Panc1 (cell line): Measurements from ENCODE around the gene PAX2. TPM values are rescaled to one million over a fixed set of nuclear protein-coding genes. Genes with fewer than 3 reads are reported as not detected.

Source experiments
- ATAC-seq: fragments of 200-7000 bp; cut with Tn5 transposase; 2 replicates; pipeline ENCODE4 v1.9.1; 2020; ENCODE audit warnings: mild to moderate bottlenecking, moderate library complexity
- BruUV-seq: library from RNA; stranded (reverse); fragments of 400-500 nt; replicated peaks from 2 replicates; lab custom pipeline; 2021; lab: Mats Ljungman, UMichigan
- CTCF ChIA-PET: fragments of 300-600 bp; sonication (Branson Sonifier 250); formaldehyde crosslinking; loops from one replicate; lab custom pipeline; 2022; ENCODE audit warnings: antibody characterized with exemption; lab: Charles Lee
- POLR2A ChIA-PET: fragments of 300-600 bp; sonication (Branson Sonifier 250); formaldehyde crosslinking; loops from one replicate; lab custom pipeline; 2022; ENCODE audit warnings: antibody characterized with exemption; lab: Charles Lee
- DNase-seq: peaks from one replicate; pipeline ENCODE4 v3.0.0-alpha.2; 2010; ENCODE audit warnings: low read depth, low spot score
- H3K27ac ChIP-seq: 2 replicates; pipeline ENCODE4 v1.5.1; 2011; ENCODE audit warnings: mild to moderate bottlenecking, low read length, inconsistent platforms
- H3K27me3 ChIP-seq: fragments of 200-500 bp; sonication (Bioruptor generic); 2 replicates; pipeline ENCODE4 v1.6.0; 2014; ENCODE audit warnings: low read length, inconsistent platforms; ENCODE audit not compliant: control insufficient read depth, insufficient read depth
- H3K36me3 ChIP-seq: fragments of 200-500 bp; sonication (Bioruptor generic); 2 replicates; pipeline ENCODE4 v1.5.1; 2014; ENCODE audit warnings: inconsistent platforms, mild to moderate bottlenecking, low read length, moderate library complexity; ENCODE audit not compliant: control insufficient read depth, insufficient read depth
- H3K4me1 ChIP-seq: 2 replicates; pipeline ENCODE4 v1.5.1; 2011; ENCODE audit warnings: inconsistent platforms, mild to moderate bottlenecking, low read length, moderate library complexity; ENCODE audit not compliant: control insufficient read depth, insufficient read depth
- H3K4me3 ChIP-seq, 2 experiments: 2 replicates each; pipeline ENCODE4 v1.5.1; 2011 to 2012; ENCODE audit warnings: low read depth in 2 of 2, low read length in 2 of 2, mild to moderate bottlenecking in 2 of 2, inconsistent platforms in 1 of 2, moderate library complexity in 1 of 2
- H3K9me3 ChIP-seq: fragments of 200-500 bp; sonication (Bioruptor generic); 2 replicates; pipeline ENCODE4 v1.5.1; 2014; ENCODE audit warnings: low read depth, mild to moderate bottlenecking, inconsistent platforms, low read length, moderate library complexity; ENCODE audit not compliant: control insufficient read depth, insufficient read depth
- POLR2AphosphoS5 ChIP-seq: IDR thresholded peaks from 2 replicates; pipeline ENCODE4 v1.6.1; 2012; ENCODE audit warnings: mild to moderate bottlenecking, low read depth, low read length, moderate library complexity
- SIN3A ChIP-seq: IDR thresholded peaks from 2 replicates; pipeline ENCODE4 v1.6.1; 2012; ENCODE audit warnings: low read depth, mild to moderate bottlenecking, low read length, moderate library complexity, borderline replicate concordance; ENCODE audit not compliant: insufficient read depth
- TCF7L2 ChIP-seq: IDR thresholded peaks from 2 replicates; pipeline ENCODE4 v1.6.1; 2011; ENCODE audit warnings: mild to moderate bottlenecking, low read depth, low read length, inconsistent platforms
- in situ Hi-C: cut with HindIII; loops from 2 replicates; pipeline ENCODE4 v1.10.0; 2016; ENCODE audit warnings: low sequenced_read_pairs, low pct_unique_long_range_greater_than_20kb
- intact Hi-C: fragments of 100-400 bp; cut with micrococcal nuclease; formaldehyde crosslinking; loops from one replicate; pipeline ENCODE4 v1.10.0; 2022; ENCODE audit not compliant: unreplicated experiment
- total RNA-seq: library from RNA; stranded (reverse); gene quantifications from one replicate; pipeline ENCODE4 v1.2.1, GENCODE V29; 2021; ENCODE audit not compliant: unreplicated experiment
- TF ChIP-seq, protein P1 (sequence below): fragments of 450-650 bp; IDR thresholded peaks from 2 replicates; pipeline ENCODE4 v1.5.1; 2017; ENCODE audit warnings: mild to moderate bottlenecking
- TF ChIP-seq, protein P2 (sequence below), 2 experiments: IDR thresholded peaks; 2 replicates each; pipeline ENCODE4 v1.6.1; 2011 to 2012; ENCODE audit warnings: low read depth in 2 of 2, control low read depth in 1 of 2, low read length in 1 of 2, mild to moderate bottlenecking in 1 of 2, moderate library complexity in 1 of 2; ENCODE audit not compliant: insufficient read depth in 1 of 2

The PAX2 gene
- total RNA-seq, 1 experiment from 2014 or later = 72.3 TPM

GRCh38 chr10:100823194-100823593, 77.8 kb downstream of the PAX2 start:
- Histone ChIP-seq H3K9me3 (no peaks in the 10 kb centered on the region), H3K27me3 (no peaks in the 10 kb centered on the region), H3K4me3 (no peak overlapping the region), H3K27ac (no peak overlapping the region), H3K4me1 (no peaks in the 10 kb centered on the region), H3K36me3 (peaks cover 10% of the 10 kb centered on the region)
- DNase-seq (no peak), ATAC-seq (no peak)
- no TSS peak for BruUV-seq
- in situ Hi-C loops (no loop called here), intact Hi-C loops (no loop called here)
- POLR2A ChIA-PET = no interaction called here
- TF ChIP-seq, protein P1, sequence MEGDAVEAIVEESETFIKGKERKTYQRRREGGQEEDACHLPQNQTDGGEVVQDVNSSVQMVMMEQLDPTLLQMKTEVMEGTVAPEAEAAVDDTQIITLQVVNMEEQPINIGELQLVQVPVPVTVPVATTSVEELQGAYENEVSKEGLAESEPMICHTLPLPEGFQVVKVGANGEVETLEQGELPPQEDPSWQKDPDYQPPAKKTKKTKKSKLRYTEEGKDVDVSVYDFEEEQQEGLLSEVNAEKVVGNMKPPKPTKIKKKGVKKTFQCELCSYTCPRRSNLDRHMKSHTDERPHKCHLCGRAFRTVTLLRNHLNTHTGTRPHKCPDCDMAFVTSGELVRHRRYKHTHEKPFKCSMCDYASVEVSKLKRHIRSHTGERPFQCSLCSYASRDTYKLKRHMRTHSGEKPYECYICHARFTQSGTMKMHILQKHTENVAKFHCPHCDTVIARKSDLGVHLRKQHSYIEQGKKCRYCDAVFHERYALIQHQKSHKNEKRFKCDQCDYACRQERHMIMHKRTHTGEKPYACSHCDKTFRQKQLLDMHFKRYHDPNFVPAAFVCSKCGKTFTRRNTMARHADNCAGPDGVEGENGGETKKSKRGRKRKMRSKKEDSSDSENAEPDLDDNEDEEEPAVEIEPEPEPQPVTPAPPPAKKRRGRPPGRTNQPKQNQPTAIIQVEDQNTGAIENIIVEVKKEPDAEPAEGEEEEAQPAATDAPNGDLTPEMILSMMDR = no peak
- TF ChIP-seq, protein P2, sequence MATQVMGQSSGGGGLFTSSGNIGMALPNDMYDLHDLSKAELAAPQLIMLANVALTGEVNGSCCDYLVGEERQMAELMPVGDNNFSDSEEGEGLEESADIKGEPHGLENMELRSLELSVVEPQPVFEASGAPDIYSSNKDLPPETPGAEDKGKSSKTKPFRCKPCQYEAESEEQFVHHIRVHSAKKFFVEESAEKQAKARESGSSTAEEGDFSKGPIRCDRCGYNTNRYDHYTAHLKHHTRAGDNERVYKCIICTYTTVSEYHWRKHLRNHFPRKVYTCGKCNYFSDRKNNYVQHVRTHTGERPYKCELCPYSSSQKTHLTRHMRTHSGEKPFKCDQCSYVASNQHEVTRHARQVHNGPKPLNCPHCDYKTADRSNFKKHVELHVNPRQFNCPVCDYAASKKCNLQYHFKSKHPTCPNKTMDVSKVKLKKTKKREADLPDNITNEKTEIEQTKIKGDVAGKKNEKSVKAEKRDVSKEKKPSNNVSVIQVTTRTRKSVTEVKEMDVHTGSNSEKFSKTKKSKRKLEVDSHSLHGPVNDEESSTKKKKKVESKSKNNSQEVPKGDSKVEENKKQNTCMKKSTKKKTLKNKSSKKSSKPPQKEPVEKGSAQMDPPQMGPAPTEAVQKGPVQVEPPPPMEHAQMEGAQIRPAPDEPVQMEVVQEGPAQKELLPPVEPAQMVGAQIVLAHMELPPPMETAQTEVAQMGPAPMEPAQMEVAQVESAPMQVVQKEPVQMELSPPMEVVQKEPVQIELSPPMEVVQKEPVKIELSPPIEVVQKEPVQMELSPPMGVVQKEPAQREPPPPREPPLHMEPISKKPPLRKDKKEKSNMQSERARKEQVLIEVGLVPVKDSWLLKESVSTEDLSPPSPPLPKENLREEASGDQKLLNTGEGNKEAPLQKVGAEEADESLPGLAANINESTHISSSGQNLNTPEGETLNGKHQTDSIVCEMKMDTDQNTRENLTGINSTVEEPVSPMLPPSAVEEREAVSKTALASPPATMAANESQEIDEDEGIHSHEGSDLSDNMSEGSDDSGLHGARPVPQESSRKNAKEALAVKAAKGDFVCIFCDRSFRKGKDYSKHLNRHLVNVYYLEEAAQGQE (IDR thresholded peaks at IDR 0.05; ENCODE audit: insufficient read depth in 1 of 2, low read depth in 2 of 2, low read length in 1 of 2) = no peak
- no peak for TF ChIP-seq TCF7L2
- TF ChIP-seq SIN3A = no peak
- TF ChIP-seq POLR2AphosphoS5 = no peak
- CTCF ChIA-PET = interaction anchor here (1.9 kb wide), 1 partner anchor 55 kb away, joined by 4 read pairs; no protein-coding TSS in a partner anchor

DNA sequence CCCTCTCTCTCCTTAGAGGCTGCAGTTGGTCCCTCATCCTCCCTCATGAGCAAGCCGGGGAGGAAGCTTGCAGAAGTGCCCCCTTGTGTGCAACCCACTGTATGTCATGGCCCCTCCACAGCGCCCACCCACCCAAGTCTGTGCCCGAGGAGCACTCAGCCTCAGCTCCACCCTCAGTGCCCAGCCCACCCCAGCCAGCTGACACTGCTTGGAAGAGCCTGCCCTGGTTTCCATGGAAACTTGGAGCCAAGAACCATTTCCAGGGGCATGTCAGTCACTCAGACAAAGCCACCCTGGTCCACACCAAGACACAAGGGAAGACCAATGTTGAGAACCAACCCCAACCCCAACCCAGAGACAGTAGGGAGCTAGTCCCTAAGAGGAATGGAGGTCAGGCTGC, 79.5 kb downstream of the PAX2 start:
- Histone ChIP-seq H3K4me1 (no peaks in the 10 kb centered on the region), H3K9me3 (no peaks in the 10 kb centered on the region), H3K4me3 (no peak overlapping the region), H3K27me3 (no peaks in the 10 kb centered on the region), H3K36me3 (peaks cover 10% of the 10 kb centered on the region), H3K27ac (no peak overlapping the region)
- ChIA-PET POLR2A (interaction anchor here (0.6 kb wide), 1 partner anchor 8 kb away, joined by 4 read pairs; no protein-coding TSS in a partner anchor), CTCF (interaction anchor here (0.6 to 1.9 kb wide), 2 partner anchors 17 to 54 kb away, joined by 3 to 4 read pairs; no protein-coding TSS in a partner anchor)
- DNase-seq (no peak), ATAC-seq (no peak)
- no TSS peak for BruUV-seq
- TF ChIP-seq TCF7L2 = no peak
- no peak for TF ChIP-seq POLR2AphosphoS5
- no peak for TF ChIP-seq SIN3A
- TF ChIP-seq, protein P2 (IDR thresholded peaks at IDR 0.05; ENCODE audit: insufficient read depth in 1 of 2, low read depth in 2 of 2, low read length in 1 of 2) = no peak
- TF ChIP-seq, protein P1 = no peak
- in situ Hi-C loops (no loop called here), intact Hi-C loops (no loop called here)
